Gastrocnemius medialis (tissue), 4 donors: ENCODE data around the gene DMXL1.

Experiments
- CTCF ChIP-seq, 5 experiments: fragments of 450-650 bp in 3 of 5; fragments of 200-600 bp in 2 of 5; sonication (generic) in 2 of 5; IDR thresholded peaks in 4 of 5; conservative IDR thresholded peaks in 1 of 5; 1 replicate in 4 of 5; 2 replicates in 1 of 5; pipeline ENCODE4 v1.5.1; 2016 to 2019; ENCODE audit warnings: antibody characterized with exemption in 5 of 5, mild to moderate bottlenecking in 3 of 5, moderate library complexity in 3 of 5
- POLR2A ChIP-seq, 2 donors: fragments of 450-650 bp; IDR thresholded peaks; one replicate each; pipeline ENCODE4 v1.6.1; 2017; ENCODE audit warnings: antibody characterized with exemption in 2 of 2, mild to moderate bottlenecking in 2 of 2, moderate library complexity in 2 of 2

GRCh38 chr5:119036101-119036762 is 34.7 kb upstream of the DMXL1 start:
- TF ChIP-seq CTCF (IDR thresholded peaks at IDR 0.05 in 4 of 5, conservative IDR thresholded peaks at IDR 0.05 in 1 of 5) (no peak), POLR2A (IDR thresholded peaks at IDR 0.05) (no peak)
